ENCODE results near the gene CARS2.

- TF ChIP-seq CTCF (IDR thresholded peaks at IDR 0.05; ENCODE audit: extremely low read depth in 1 of 2, insufficient read depth in 1 of 2, low read depth in 1 of 2, low read length in 2 of 2) (no peak), EZH2 (IDR thresholded peaks at IDR 0.05; ENCODE audit: borderline replicate concordance, low read depth, low read length, severe bottlenecking) (no peak), POLR2A (IDR thresholded peaks at IDR 0.05; ENCODE audit: low read depth, low read length) (no peak), FOS (IDR thresholded peaks at IDR 0.05; ENCODE audit: borderline replicate concordance, insufficient read depth, low read length) (no peak)
Observed at GRCh38 chr13:110605132-110605531, 100.8 kb downstream of the CARS2 start.
